PC-9 (cell line): ENCODE data around the gene ADGRL3. TPM values are rescaled to one million over a fixed set of nuclear protein-coding genes. Genes with fewer than 3 reads are reported as not detected.

Source experiments
- BruUV-seq: library from RNA; stranded (reverse); fragments of 400-500 nt; replicated peaks from 2 replicates; lab custom pipeline; 2021; lab: Mats Ljungman, UMichigan
- CTCF ChIA-PET: fragments of 300-600 bp; sonication (Branson Sonifier 250); formaldehyde crosslinking; loops from one replicate; lab custom pipeline; 2022; ENCODE audit warnings: antibody characterized with exemption; lab: Charles Lee
- POLR2A ChIA-PET: fragments of 300-600 bp; sonication (Branson Sonifier 250); formaldehyde crosslinking; loops from one replicate; lab custom pipeline; 2022; ENCODE audit warnings: antibody characterized with exemption; ENCODE audit not compliant: unreplicated experiment; lab: Charles Lee
- DNase-seq, 2 experiments: peaks; one replicate each; pipeline versions ENCODE4 v3.0.0 to v3.0.0-alpha.2; 2015 to 2022; ENCODE audit warnings: mixed read lengths in 1 of 2
- H2AFZ ChIP-seq: fragments of 200-600 bp; sonication (generic); 2 replicates; pipeline ENCODE4 v1.8.1; 2017; ENCODE audit warnings: antibody characterized with exemption
- H3F3A ChIP-seq: fragments of 200-600 bp; sonication (generic); 2 replicates; pipeline ENCODE4 v1.8.1; 2017; ENCODE audit warnings: antibody characterized with exemption, mild to moderate bottlenecking, low read depth; ENCODE audit not compliant: insufficient read depth
- H3K27ac ChIP-seq: fragments of 200-600 bp; sonication (generic); 2 replicates; pipeline ENCODE4 v1.6.1; 2016; ENCODE audit warnings: mixed run types
- H3K27me3 ChIP-seq: fragments of 200-600 bp; sonication (generic); 2 replicates; pipeline ENCODE4 v1.6.1; 2016; ENCODE audit warnings: low read depth, mixed run types; ENCODE audit not compliant: insufficient read depth
- H3K36me3 ChIP-seq: fragments of 200-600 bp; sonication (generic); 2 replicates; pipeline ENCODE4 v1.6.1; 2016; ENCODE audit warnings: low read depth, mixed run types
- H3K4me1 ChIP-seq: fragments of 200-600 bp; sonication (generic); replicated peaks from 2 replicates; pipeline ENCODE4 v1.6.1; 2016; ENCODE audit warnings: mixed run types; ENCODE audit not compliant: insufficient read depth
- H3K4me2 ChIP-seq: fragments of 200-600 bp; sonication (generic); 2 replicates; pipeline ENCODE4 v1.6.1; 2017; ENCODE audit warnings: mixed run types
- H3K4me3 ChIP-seq: fragments of 200-600 bp; sonication (generic); 2 replicates; pipeline ENCODE4 v1.6.1; 2016; ENCODE audit warnings: mixed run types
- H3K79me2 ChIP-seq: fragments of 200-600 bp; sonication (generic); 2 replicates; pipeline ENCODE4 v1.6.1; 2017; ENCODE audit warnings: low read depth, mixed run types
- H3K9me2 ChIP-seq: fragments of 200-600 bp; sonication (generic); 2 replicates; pipeline ENCODE4 v1.8.1; 2017; ENCODE audit warnings: mild to moderate bottlenecking; ENCODE audit not compliant: insufficient read depth
- H3K9me3 ChIP-seq: fragments of 200-600 bp; sonication (generic); 2 replicates; pipeline ENCODE4 v1.8.1; 2016; ENCODE audit warnings: low read depth; ENCODE audit not compliant: insufficient read depth
- H4K20me1 ChIP-seq: fragments of 200-600 bp; sonication (generic); 2 replicates; pipeline ENCODE4 v1.8.1; 2017; ENCODE audit not compliant: insufficient read depth
- EZH2 ChIP-seq: fragments of 200-600 bp; sonication (generic); IDR thresholded peaks from 2 replicates; pipeline ENCODE4 v1.8.0; 2017; ENCODE audit warnings: antibody characterized with exemption, low read depth
- intact Hi-C: fragments of 100-400 bp; cut with micrococcal nuclease; formaldehyde crosslinking; loops from one replicate; pipeline ENCODE4 v1.10.0; 2022; ENCODE audit not compliant: unreplicated experiment
- total RNA-seq: library from RNA; stranded (reverse); gene quantifications from 2 replicates; pipeline ENCODE4 v1.2.3, GENCODE V29; 2021
- TF ChIP-seq, protein P1 (sequence below): fragments of 200-600 bp; sonication (generic); conservative IDR thresholded peaks from 2 replicates; pipeline ENCODE4 v1.6.1; 2017; ENCODE audit warnings: mixed run types, antibody characterized with exemption, mild to moderate bottlenecking, moderate library complexity

The ADGRL3 gene
- total RNA-seq, 1 experiment from 2014 or later = 1.6 TPM

DNA sequence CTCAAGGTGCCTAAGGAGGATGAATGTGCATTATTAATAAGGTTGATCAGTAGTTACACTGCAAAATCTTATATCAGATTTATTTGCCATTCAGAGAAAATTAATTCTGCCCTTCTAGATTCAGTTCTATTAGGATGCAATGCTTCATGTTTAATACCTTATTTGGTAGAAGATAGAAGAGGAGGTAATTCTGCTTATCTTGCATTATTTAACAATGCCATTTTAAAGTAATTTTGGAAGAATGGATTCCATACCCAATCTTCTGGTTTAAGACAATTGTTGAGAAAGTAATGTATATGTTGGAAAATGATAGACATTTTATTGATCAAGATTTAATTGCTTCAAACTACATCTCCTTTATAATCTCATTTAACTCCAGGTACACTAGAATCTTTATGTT is 360.9 kb downstream of the ADGRL3 start:
- CTCF ChIA-PET = no interaction called here
- intact Hi-C loops = no loop called here
- BruUV-seq = no TSS peak

GRCh38 chr4:61571761-61572559 is 371.8 kb downstream of the ADGRL3 start:
- BruUV-seq = no TSS peak
- no peaks in the 10 kb centered on the region for H3K4me1 ChIP-seq
- intact Hi-C loops = no loop called here
- no peak for TF ChIP-seq EZH2
- TF ChIP-seq, protein P1, sequence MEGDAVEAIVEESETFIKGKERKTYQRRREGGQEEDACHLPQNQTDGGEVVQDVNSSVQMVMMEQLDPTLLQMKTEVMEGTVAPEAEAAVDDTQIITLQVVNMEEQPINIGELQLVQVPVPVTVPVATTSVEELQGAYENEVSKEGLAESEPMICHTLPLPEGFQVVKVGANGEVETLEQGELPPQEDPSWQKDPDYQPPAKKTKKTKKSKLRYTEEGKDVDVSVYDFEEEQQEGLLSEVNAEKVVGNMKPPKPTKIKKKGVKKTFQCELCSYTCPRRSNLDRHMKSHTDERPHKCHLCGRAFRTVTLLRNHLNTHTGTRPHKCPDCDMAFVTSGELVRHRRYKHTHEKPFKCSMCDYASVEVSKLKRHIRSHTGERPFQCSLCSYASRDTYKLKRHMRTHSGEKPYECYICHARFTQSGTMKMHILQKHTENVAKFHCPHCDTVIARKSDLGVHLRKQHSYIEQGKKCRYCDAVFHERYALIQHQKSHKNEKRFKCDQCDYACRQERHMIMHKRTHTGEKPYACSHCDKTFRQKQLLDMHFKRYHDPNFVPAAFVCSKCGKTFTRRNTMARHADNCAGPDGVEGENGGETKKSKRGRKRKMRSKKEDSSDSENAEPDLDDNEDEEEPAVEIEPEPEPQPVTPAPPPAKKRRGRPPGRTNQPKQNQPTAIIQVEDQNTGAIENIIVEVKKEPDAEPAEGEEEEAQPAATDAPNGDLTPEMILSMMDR = no peak
- no peak overlapping the region for H2AFZ ChIP-seq
- H3K4me2 ChIP-seq = no peak overlapping the region
- ChIA-PET POLR2A (no interaction called here), CTCF (no interaction called here)
- no peaks in the 10 kb centered on the region for H3K9me3 ChIP-seq
- DNase-seq = no peak
- no peaks in the 10 kb centered on the region for H3F3A ChIP-seq
- H3K27me3 ChIP-seq = no peaks in the 10 kb centered on the region
- H3K4me3 ChIP-seq = no peak overlapping the region
- H3K36me3 ChIP-seq = no peaks in the 10 kb centered on the region
- no peaks in the 10 kb centered on the region for H3K9me2 ChIP-seq
- H3K27ac ChIP-seq = no peak overlapping the region
- H4K20me1 ChIP-seq = no peaks in the 10 kb centered on the region
- no peaks in the 10 kb centered on the region for H3K79me2 ChIP-seq

More for the DNA sequence above, 360.9 kb downstream of the ADGRL3 start:
- DNase-seq = no peak
- H3F3A ChIP-seq = no peaks in the 10 kb centered on the region
- no peak overlapping the region for H2AFZ ChIP-seq
- H3K27me3 ChIP-seq = no peaks in the 10 kb centered on the region
- POLR2A ChIA-PET = interaction anchor here (0.7 kb wide), 1 partner anchor 10 kb away, joined by 4 read pairs; no protein-coding TSS in a partner anchor
- no peaks in the 10 kb centered on the region for H3K9me2 ChIP-seq
- TF ChIP-seq EZH2 = no peak
- TF ChIP-seq, protein P1 = no peak
- H3K4me3 ChIP-seq = no peak overlapping the region
- no peaks in the 10 kb centered on the region for H3K36me3 ChIP-seq
- no peaks in the 10 kb centered on the region for H4K20me1 ChIP-seq
- H3K4me1 ChIP-seq = peaks cover 8% of the 10 kb centered on the region; the same call in 1 of the 2 replicates
- H3K27ac ChIP-seq = no peak overlapping the region
- H3K9me3 ChIP-seq = no peaks in the 10 kb centered on the region
- H3K4me2 ChIP-seq = no peak overlapping the region
- H3K79me2 ChIP-seq = no peaks in the 10 kb centered on the region

- no peak overlapping the region for H3K27ac ChIP-seq
- H2AFZ ChIP-seq = no peak overlapping the region
- no peaks in the 10 kb centered on the region for H3F3A ChIP-seq
- ChIA-PET POLR2A (no interaction called here), CTCF (no interaction called here)
- no peaks in the 10 kb centered on the region for H3K79me2 ChIP-seq
- H3K36me3 ChIP-seq = no peaks in the 10 kb centered on the region
- H4K20me1 ChIP-seq = no peaks in the 10 kb centered on the region
- TF ChIP-seq, protein P1 = no peak
- TF ChIP-seq EZH2 = no peak
- no TSS peak for BruUV-seq
- DNase-seq = no peak
- H3K9me3 ChIP-seq = no peaks in the 10 kb centered on the region
- intact Hi-C loops = no loop called here
- H3K4me3 ChIP-seq = no peak overlapping the region
- no peak overlapping the region for H3K4me2 ChIP-seq
- H3K9me2 ChIP-seq = no peaks in the 10 kb centered on the region
- no peaks in the 10 kb centered on the region for H3K27me3 ChIP-seq
- no peaks in the 10 kb centered on the region for H3K4me1 ChIP-seq
These were observed 375.7 kb downstream of the ADGRL3 start for GRCh38 chr4:61575796-61576195.
